Non-pigmented ciliary epithelial cell (primary cell): ENCODE data around the gene NME4.
A peak's percentile ranks its signal among the peaks of the same experiment; 100 is the strongest.
"Not testable (repeated sequence)": the region's sequence is repeated elsewhere in the genome, so short reads cannot be mapped to it uniquely, and the experiment has no call there.

Experiments used
- DNase-seq: peaks from one replicate; pipeline ENCODE4 v3.0.0-alpha.2; 2010; ENCODE audit warnings: low read depth

The NME4 gene

DNA sequence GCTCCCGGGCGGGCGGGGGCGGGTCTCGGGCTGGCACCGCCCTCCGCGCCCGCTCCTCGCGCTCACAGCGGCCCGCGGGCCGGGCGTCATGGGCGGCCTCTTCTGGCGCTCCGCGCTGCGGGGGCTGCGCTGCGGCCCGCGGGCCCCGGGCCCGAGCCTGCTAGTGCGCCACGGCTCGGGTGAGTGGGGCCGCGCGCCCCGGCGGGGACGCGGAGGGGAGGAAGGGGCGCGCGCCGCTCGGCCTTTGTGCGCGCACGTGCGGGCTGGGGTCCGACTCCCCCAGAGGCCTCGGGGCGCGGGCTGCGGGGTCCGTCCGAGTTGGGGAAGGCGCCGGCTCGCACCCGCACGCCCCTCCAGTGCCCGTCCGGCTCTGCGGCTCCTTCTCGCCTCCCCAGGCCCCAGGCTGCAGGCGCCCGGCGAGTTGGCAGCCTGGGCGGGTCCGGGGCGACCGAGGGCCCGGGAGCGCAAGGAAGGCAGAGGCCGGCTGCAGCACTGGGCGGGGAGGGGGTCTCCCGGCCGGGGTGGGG is at the start of gene NME4:
TSS of gene NME4 (plus strand) at position 65 of the 527 bp plus-strand sequence. CDS start at position 89, 24 bp downstream.
- DNase-seq, result no peak

DNA sequence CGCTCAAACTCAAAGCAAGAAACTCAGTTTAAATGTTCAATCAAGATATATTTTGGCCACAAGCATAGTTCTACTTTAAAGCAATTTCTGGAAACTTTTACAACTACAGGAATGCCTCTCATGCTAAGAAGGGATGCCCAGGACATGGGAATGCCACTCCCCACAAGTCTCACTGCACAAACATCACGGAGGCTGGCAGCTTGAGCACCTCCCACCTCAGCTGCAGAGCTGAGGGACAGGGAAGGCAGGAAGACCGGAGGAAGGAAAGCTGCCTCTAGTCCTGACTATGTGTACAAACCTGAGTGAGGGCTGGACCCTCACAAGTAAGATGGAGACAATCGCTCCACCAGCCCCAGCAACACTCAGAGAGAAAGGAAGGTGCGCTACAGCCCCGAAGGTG is 49.8 kb upstream of the NME4 start:
- DNase-seq, result no peak

DNA sequence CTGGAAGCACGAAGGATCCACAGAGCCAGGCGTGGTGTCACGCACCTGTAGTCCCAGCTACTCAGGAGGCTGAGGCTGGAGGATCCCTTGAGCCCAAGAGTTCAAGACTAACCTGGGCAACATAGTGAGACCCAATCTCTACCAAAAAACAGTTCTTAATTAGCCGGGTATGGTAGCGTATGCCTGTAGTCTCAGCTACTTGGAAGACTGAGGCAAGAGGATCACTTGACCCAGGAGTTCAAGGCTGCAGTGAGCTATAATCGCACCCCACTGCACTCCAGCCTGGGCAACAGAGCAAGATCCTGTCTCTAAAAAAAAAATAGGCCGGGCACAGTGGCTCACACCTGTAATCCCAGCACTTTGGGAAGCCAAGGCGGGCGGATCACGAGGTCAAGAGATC is 48.5 kb upstream of the NME4 start:
- not testable (repeated sequence) for DNase-seq

DNA sequence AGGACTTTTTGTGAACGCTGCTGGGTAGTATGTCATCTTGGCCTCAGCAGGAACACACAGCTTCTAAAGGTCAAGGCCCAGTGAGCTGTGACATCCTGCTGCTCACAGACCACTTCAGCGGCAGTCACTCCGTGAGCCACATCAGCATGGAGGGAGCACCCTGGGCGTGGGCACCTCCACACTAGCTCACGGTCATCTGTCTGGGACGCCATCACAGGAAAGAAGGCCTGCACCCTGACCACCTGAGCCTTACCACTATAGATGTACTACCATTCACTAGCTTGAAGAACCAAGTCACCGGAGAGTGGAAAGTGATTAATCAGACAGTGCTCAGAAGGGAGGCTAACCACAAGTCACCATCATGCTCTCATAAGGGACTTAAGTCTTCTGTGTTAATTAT is 47.8 kb upstream of the NME4 start:
- DNase-seq, result no peak

DNA sequence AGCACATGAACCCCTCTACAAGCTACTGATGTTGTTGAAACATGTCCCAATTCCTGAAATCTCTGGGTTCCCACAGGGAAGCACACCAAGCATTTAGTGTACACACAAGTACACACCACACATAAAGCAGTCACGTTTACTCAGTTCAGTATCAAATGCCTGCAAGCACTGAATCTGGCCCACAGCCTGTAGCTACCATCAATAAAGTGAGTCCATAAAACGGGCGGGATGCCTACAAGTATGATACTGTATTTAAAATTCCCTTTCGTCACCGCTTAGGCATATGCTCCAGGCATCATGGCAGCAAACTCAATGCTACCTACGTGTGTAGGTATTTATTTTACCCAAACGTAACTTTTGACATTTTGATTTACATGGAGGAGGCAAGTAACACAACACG is 46.8 kb upstream of the NME4 start:
- no peak for DNase-seq

DNA sequence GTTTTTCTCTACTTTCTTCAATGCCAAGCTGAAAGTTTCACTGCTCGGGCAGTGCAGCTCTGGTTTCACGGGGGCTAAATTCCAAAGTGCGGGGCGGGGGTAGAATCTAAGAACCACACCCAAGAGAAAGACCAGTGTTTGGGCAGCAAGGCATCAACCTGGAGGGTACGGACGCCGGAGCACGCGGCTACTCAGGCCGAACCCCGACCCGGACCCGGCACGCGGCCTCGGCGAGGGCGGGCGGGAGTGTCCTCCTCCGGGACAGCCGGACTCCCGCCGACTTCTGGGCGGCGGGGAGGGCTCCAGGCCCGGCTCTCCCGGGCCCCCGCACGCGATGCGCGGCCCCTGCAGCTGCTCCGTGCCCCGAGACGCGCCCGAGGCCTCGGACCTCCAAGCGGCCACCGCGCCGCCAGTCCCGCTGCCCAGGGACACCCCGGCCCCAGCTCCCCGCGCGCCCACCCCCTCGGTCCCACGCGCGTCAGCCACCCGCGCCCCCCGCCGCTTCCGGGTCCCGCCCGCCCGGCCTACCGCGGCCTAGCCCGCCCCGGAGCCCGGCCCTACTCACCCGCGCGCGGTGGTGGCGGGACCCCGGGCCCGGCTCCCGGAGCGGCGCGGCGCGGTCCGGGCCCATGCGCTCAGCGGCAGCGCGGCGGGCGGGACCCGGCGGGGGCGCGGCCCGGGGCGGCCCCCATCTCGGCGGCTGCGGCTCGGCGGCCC is 45.0 kb upstream of the NME4 start:
- no peak for DNase-seq

DNA sequence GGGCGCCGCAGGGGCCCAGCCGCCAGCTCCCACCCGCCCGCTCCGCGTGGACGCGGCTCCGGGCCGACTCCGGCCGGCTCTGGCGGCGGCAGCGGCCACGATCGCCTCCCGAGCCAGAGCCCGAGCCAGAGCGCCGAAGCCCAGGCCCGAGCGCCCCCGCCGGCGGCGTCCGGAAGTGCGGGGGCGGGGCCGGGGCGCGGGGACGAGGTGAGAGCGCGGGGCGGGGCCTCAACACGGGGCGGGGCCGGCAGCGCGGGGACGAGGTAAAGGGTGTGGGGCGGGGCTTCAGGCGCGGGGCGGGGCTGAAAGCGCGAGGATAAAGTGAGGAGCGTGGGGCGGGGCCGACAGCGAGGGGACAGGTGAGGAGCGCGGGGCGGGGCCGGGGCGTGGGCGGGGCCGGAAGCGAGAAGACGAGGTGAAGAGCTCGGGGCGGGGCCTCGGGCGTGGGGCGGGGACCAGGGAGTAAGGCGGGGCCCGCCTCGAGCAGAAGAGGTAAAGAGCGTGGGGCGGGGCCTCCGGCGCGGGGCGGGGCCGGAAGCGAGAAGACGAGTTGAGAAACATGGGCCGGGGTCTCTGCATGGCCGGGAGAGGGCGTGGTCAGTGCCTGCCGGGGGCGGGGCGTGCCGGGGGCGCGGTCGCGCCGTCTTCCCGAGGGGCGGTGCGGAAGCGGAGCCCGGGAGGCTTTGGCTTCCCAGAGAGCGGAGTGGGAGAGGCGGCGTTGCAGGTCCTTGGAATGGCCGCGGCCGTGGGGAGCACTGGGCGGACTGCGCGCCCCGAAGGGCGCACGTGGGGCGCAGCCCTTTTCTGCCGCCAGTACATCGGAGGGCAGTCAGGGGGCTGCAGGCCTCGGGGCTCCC is 44.2 kb upstream of the NME4 start, which contains the start of gene AXIN1:
TSS of gene AXIN1 (minus strand) at position 177 of the 857 bp plus-strand sequence. CDS start 5,698 bp downstream, outside the sequence.
- peak; percentile 49 for DNase-seq

DNA sequence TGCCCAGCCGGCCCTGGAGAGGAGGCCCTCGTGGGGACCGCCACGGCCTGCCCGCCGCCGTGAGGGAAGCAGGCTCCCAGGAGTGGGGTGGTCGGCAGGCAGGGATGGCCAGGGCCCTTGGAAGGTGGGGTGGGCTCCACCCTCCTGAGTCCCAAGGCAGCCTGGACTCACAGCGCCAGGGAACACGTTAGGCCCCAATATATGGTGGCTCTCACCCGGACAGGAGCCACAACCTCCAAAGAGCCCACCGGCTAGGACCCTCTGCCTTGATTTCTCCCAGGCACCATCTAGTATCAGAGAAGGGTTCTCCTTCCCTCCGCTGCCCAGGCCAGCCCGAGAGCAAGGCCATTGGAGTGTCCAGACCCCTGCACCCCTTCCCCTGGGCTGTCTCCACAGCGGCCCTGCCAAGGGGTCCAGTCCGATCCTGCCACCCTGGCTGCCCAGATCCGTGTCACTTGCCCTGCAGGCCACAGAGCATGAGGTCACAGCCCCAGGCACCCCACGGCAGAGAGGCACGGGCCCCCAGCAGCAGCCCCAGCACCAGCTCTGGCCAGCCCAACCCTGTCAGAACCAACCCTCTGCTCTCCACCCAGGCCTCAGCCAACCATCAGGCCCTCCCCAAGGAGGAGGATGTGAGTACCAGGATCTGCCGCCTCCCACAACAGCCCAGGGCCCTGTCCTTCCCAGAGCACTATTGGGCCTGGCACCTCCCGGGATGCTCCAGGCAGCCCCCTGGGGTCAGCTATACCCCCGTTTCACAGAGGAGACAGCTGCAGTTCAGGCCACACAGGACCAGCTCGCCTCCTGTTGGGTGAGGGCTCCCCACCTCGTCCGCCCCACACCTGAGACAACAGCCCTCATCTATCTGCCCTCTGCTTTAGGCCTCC is 43.4 kb upstream of the NME4 start:
- DNase-seq, result no peak

DNA sequence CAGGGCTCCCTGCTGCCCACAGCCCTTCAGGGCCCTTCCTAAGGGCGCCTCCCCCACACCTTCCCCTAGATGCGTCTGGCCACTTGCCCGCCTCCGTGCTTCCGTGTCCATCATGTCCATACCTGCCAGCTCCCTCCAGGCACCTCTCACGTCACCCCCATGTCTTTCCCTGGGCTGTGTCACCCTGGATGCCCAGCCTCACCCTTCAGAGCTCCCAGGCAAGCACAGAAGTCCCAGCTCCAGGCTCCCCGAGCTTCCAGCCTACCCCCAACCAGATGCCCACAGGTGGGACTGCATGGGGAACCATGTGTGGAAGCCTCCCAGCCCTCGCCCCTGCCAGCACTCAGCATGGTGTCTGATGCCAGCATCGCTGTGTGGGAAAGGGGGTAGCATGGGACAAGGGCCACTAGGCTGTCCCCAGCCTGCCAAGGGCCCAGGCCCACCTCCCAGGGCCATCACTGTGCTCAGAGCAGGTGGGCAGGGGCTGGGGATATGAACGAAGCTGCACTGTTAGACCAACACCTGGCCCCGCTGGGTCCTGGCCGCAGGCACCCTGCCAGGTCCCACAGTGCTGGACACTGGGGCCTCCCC is 42.6 kb upstream of the NME4 start:
- DNase-seq, result no peak

DNA sequence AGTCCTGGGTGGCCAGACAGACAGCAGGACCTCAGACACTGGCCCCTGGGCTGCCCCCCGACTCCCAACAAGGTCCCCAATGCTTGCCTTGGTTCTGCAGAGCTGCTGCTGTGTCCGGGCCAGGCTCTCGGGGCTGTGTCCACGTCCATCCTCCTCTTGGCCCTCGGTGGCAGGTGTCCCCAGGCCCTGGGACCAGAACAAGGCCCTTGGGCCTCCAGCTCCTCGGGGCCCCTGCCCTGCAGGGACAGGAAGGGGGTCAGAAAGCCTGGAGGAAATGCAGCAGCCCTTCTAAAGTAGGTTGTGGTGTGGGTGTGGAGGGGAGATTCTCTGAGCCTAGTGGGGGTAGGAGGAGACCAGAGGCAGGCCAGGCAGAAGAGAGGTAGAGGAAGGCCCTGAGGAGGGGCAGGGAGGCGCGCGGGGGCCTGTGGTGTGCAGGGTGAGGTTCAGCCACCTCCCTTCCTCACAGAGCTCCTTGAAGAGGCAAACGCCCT is 42.0 kb upstream of the NME4 start:
- no peak for DNase-seq

DNA sequence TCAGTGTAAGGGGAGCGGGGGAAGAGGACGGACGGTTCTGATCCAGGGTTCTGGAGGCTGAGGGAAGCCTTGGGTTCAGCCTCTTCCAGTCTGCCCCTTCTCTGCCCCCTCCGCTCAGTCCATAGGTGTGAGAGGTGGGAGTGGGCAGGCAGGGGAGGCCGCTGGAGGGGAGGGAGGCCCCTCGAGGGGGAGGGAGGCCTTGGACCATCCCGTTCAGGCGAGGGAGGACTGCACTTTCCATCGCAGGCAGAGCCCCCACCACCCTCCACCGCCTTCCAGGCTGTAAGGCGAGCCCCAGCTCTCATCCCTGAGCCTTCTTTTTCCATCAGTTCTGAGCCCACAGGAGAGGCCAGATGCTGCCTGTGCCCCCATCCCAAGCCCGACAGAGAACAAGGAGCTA is 40.3 kb upstream of the NME4 start:
- DNase-seq, result no peak

DNA sequence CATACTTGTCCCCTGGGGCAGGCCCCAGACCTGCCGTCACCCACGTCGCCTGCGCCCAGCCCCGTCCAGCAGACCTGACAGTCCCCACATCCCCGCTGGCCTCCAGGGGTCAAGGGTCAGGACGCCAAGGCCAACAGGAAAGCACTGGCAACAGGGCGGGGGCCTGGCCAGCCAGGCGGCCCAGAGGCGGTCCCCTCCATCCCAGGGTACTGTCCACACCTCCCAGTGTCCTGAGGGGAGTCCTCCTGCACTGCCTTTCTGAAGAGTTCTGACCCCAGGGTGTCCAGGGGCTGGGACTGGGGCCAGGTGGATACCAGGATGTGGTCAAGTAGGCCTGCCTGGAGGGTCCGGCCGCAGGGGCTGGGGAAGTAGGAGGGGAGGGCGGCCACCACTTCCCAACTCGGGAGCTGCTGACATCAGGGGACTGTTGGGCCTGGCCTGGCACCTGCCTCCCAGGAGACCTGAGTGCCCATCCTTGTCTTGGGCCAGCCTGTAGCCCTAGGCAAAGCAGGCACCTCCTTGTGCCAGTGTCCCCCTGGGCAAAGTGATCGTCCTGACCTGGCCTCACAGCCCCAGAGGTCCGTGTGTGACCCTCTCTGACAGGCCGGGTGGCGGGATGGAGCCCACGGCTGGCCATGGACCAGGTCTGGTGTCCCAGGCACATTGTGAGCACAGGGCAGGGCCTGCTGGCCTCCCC is 37.8 kb upstream of the NME4 start:
- no peak for DNase-seq

DNA sequence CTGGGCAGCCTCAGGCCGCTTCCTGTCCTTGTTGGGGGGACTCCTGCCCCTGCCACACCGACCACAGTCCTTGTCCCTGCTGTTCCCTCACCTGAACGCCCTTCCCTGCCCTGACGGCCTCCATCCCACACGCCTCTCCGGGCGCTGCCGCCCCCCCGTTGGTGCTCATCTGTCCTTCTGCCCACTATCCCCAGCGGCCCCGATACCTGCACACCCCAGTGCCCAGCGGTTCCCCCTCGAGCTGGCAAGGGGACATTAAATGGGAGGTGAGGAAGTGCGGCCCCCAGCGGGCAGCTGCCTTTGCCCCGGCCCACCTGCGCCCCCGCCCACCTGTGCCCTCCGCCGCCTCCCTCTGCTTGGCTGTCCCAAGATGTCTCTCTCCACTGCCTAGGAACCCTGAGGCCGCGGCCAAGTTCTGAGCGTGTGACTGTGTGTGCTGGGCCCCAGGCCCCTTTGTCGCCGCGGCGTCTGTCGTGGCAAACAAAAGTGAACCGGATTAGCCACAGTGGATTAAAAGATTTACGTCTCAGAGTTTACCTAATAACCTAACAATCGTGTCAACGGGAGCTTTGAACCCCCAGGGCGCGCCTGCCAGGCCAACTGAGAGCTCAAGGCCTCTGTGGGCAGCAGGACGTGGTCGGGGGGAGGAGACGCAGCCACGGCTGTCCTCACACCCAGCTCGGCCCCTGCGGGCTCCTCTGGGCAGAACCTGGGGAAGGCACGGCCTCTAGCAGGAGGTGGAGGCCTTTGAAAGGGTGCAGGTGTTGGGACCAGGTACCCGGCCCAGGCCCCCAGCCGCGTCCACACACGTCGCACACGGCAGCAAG is 36.9 kb upstream of the NME4 start:
- no peak for DNase-seq

DNA sequence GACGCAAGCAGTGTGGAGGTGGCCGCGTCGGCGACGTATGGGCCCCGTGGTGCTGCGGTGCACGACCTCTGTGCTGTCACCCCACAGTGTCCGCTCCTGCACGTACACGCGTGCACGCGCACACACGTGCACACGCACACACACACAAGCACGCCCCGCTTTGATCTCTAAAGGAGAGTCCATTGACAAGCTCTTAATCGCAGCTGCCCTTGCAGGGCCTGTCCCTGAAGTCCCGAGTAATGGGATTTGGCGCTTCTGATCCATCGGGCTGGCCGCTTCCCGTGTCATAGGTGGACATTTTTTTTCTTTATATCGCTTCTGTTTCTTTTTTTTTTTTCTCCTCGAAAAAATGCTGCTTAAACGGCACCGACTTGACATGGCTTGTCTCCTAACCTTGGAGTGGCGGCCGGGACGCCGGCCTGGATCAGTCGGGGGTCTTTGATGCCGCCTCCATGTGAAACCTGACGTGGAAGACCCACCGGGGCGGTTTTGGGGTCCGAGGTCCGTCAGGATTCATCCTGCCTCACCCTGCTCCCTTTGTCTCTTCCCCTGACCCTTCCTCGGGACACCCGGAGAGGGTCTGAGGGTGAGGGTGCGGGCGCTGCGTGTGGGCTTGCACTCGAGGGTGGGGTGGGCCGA is 36.2 kb upstream of the NME4 start:
- DNase-seq, result no peak

DNA sequence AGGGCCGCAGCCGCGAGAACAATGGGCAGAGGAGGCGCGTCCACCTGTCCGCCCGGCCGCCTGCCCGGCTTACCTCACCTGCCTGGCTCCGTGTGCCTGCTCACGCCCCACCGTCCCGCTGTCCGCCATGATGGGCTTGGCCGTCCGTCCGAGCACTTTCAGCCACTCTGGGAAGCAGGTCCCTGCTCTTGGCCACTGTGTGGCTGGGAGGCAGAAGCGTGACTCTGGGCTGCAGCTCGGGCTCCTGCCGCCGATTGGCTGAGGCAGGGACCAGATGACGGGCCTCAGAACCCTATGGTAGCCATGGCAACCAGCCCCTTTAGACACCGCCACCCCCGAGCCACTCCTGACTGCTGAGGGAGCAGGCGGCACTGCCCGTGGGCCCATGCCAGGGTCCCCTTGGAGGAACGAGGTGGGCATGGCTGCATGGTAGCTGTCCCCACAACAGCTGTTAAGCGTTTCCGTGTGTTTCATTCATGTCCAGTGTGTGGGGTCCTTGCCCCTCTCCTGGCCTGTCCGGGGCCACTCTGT is 35.6 kb upstream of the NME4 start:
- no peak for DNase-seq

DNA sequence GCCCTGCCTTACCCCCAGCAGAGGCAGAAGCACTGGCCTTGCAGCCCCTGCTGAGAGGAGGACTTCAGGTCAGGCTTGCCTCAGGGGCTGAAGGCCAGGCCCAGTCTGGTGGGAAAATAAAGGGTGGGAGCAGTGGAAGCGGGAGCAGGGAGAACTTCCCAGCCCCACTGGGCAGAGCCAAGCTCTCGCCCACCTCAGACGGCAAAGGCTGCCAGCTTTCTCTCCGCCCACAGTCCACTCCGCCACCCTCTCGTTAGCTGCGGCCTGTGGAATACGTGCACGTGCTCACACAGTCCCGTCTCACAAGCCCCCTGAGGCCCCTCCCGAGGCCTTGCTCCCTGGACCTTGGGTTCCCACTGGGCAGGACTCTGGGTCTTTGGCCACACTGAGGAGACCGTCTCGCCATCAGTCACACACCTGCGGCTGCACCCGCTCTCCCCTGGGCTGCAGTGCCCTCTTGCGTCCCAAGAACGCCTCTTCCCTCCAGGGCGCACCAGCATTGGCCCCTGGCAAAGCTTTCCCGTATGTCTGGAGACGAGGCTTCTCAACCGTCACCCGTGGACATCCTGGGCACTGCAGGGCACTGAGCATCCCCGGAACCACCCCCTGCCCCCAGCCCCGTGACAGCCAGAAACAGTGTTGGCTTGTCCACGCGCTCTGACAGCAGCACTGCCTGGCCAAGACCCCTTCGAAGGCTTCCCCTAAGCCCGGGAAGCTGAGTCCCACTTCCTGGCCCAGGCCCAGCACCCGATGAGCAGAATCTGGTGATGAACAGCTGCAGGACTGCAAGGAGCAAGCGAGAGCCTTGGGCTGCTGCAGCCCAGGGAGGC is 34.9 kb upstream of the NME4 start:
- DNase-seq, result no peak

DNA sequence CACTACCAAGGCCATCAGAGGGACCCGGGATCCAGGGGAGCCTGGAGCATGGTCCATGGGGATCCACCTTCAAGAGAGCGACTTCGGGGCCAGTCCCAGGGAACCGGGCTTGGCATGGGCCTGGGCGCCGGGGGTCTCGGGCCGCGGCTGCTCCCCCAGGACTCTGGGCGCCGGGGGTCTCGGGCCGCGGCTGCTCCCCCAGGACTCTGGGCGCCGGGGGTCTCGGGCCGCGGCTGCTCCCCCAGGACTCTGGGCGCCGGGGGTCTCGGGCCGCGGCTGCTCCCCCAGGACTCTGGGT is 34.3 kb upstream of the NME4 start:
- DNase-seq, result not testable (repeated sequence)

DNA sequence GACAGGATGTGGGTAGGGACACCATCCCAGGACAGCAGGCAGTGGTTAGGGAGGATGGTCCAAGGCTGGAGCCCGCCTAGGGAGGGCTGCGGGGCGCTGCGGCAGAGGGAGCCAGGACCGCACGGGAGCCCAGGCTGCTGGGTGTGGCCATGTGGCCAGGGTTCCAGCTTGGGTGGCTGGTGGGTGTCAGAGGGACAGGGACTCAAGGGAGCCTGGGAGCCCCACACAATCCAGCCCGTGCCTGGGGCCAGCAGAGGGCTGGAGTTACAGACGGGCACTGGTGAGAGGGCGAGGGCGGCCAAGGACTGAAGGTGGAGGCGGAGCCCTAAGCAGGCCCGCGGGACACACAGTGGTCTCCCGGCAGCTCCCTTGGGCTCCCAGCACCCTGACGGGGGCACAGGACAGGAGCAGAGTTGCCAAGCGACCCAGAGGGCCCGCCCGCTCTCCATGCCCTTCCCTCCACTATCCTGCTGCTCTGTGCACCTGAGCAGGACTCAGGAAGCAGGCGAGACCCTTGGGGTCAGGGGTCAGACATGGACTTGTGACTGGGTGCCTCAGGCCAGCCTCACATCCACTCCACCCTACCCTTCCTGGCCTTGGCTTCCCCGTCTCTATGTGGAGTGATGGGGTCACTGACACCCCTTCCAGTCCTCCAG is 33.8 kb upstream of the NME4 start:
- DNase-seq, result no peak
